H1 (cell line): Measurements from ENCODE around the gene MS4A15. TPM values are rescaled to one million over a fixed set of nuclear protein-coding genes. Genes with fewer than 3 reads are reported as not detected.

Experiments used
- CTCF ChIA-PET: fragments of 300-600 bp; sonication (Branson Sonifier 250); formaldehyde crosslinking; loops from one replicate; lab custom pipeline; 2021; ENCODE audit not compliant: partially characterized antibody; lab: Charles Lee
- POLR2A ChIA-PET: fragments of 300-600 bp; sonication (Branson Sonifier 250); formaldehyde crosslinking; loops from one replicate; lab custom pipeline; 2021; ENCODE audit warnings: inconsistent platforms; ENCODE audit not compliant: partially characterized antibody; lab: Charles Lee
- DNase-seq, 2 experiments: peaks; one replicate each; pipeline versions ENCODE4 v3.0.0 to v3.0.0-alpha.2; 2010 to 2022; ENCODE audit warnings: low spot score in 2 of 2, low read depth in 1 of 2, mixed read lengths in 1 of 2
- FAIRE-seq: peaks from 2 replicates; lab custom pipeline; 2011; peaks lifted over from hg19 to GRCh38; lab: Jason Lieb, UNC
- H2AFZ ChIP-seq: 2 replicates; pipeline ENCODE4 v1.8.1; 2012; ENCODE audit warnings: low read length, inconsistent platforms
- H2AK5ac ChIP-seq: 2 replicates; pipeline ENCODE4 v1.6.1; 2013; ENCODE audit warnings: low read depth, low read length
- H2BK120ac ChIP-seq: replicated peaks from 2 replicates; pipeline ENCODE3; 2013; ENCODE audit warnings: low read depth, low read length, inconsistent platforms
- H2BK12ac ChIP-seq: 2 replicates; pipeline ENCODE4 v1.6.1; 2013; ENCODE audit warnings: low read depth, low read length
- H2BK15ac ChIP-seq: 2 replicates; pipeline ENCODE4 v1.6.1; 2013; ENCODE audit warnings: low read length
- H2BK20ac ChIP-seq: 2 replicates; pipeline ENCODE4 v1.6.1; 2013; ENCODE audit warnings: low read length
- H2BK5ac ChIP-seq: 2 replicates; pipeline ENCODE4 v1.6.1; 2013; ENCODE audit warnings: low read depth, low read length
- H3K14ac ChIP-seq: 2 replicates; pipeline ENCODE4 v1.6.1; 2013; ENCODE audit warnings: inconsistent platforms; ENCODE audit not compliant: insufficient read length
- H3K18ac ChIP-seq: 2 replicates; pipeline ENCODE4 v1.6.1; 2013; ENCODE audit warnings: low read length; ENCODE audit errors: extremely low read depth
- H3K23ac ChIP-seq: 2 replicates; pipeline ENCODE4 v1.6.1; 2013; ENCODE audit warnings: inconsistent platforms; ENCODE audit not compliant: insufficient read length
- H3K23me2 ChIP-seq: 2 replicates; pipeline ENCODE4 v1.6.1; 2013; ENCODE audit warnings: low read depth, low read length
- H3K27ac ChIP-seq: 2 replicates; pipeline ENCODE4 v1.6.1; 2011; ENCODE audit warnings: low read depth, low read length, inconsistent platforms
- H3K27me3 ChIP-seq, 4 experiments: replicated peaks in 1 of 4; 1 replicate in 1 of 4; 2 replicates in 3 of 4; pipeline versions ENCODE4 v1.6.1 to v1.8.1; 2011 to 2013; ENCODE audit warnings: low read length in 3 of 4, mild to moderate bottlenecking in 3 of 4, inconsistent platforms in 2 of 4, mixed read lengths in 2 of 4, moderate library complexity in 1 of 4; ENCODE audit not compliant: control insufficient read depth in 3 of 4, insufficient read depth in 3 of 4; ENCODE audit errors: extremely low read depth in 1 of 4
- H3K36me3 ChIP-seq, 4 experiments: 2 replicates each; pipeline versions ENCODE4 v1.6.1 to v1.8.1; 2011 to 2013; ENCODE audit warnings: mild to moderate bottlenecking in 4 of 4, low read length in 3 of 4, moderate library complexity in 2 of 4, control low read depth in 1 of 4, inconsistent platforms in 1 of 4; ENCODE audit not compliant: insufficient read depth in 4 of 4, control insufficient read depth in 2 of 4
- H3K4ac ChIP-seq: replicated peaks from 2 replicates; pipeline ENCODE3; 2013; ENCODE audit warnings: low read length, low read depth, mixed read lengths, inconsistent platforms; ENCODE audit not compliant: insufficient read length
- H3K4me1 ChIP-seq, 4 experiments: replicated peaks in 1 of 4; 1 replicate in 1 of 4; 2 replicates in 3 of 4; pipeline versions ENCODE4 v1.6.1 to v1.8.1; 2011 to 2013; ENCODE audit warnings: low read length in 3 of 4, inconsistent platforms in 2 of 4, mixed read lengths in 1 of 4; ENCODE audit not compliant: insufficient read depth in 4 of 4, control insufficient read depth in 3 of 4
- H3K4me2 ChIP-seq, 2 experiments: 2 replicates each; pipeline versions ENCODE4 v1.6.1 to v1.8.1; 2011 to 2013; ENCODE audit warnings: low read depth in 2 of 2, low read length in 2 of 2, control low read depth in 1 of 2, inconsistent platforms in 1 of 2, mild to moderate bottlenecking in 1 of 2; ENCODE audit not compliant: insufficient read depth in 1 of 2
- H3K4me3 ChIP-seq, 4 experiments: fragments of 200-600, 300-600 bp in 1 of 4; sonication (generic), shearing (Covaris generic), sonication (Bioruptor Twin) in 1 of 4; 2 replicates each; pipeline versions ENCODE4 v1.5.1 to v1.8.1; 2011 to 2016; ENCODE audit warnings: low read length in 4 of 4, low read depth in 3 of 4, control low read depth in 2 of 4, inconsistent platforms in 2 of 4, mild to moderate bottlenecking in 2 of 4, mixed read lengths in 1 of 4, moderate library complexity in 1 of 4; ENCODE audit not compliant: insufficient read depth in 2 of 4; ENCODE audit errors: extremely low read depth in 1 of 4
- H3K56ac ChIP-seq: replicated peaks from 2 replicates; pipeline ENCODE3; 2013; ENCODE audit warnings: low read depth, mild to moderate bottlenecking, mixed read lengths, low read length, inconsistent platforms; ENCODE audit not compliant: insufficient read length
- H3K79me1 ChIP-seq: 2 replicates; pipeline ENCODE4 v1.6.1; 2013; ENCODE audit warnings: low read depth, low read length, control low read depth
- H3K79me2 ChIP-seq, 2 experiments: 2 replicates each; pipeline versions ENCODE4 v1.6.1 to v1.8.1; 2012 to 2013; ENCODE audit warnings: low read length in 2 of 2, mild to moderate bottlenecking in 2 of 2, inconsistent platforms in 1 of 2; ENCODE audit not compliant: insufficient read depth in 2 of 2, control insufficient read depth in 1 of 2
- H3K9ac ChIP-seq, 4 experiments: replicated peaks in 1 of 4; 1 replicate in 1 of 4; 2 replicates in 3 of 4; pipeline versions ENCODE4 v1.6.1 to v1.8.1; 2011 to 2013; ENCODE audit warnings: low read depth in 3 of 4, low read length in 3 of 4, control low read depth in 2 of 4, mild to moderate bottlenecking in 2 of 4, moderate library complexity in 2 of 4, inconsistent platforms in 1 of 4; ENCODE audit errors: extremely low read depth in 1 of 4
- H3K9me3 ChIP-seq, 2 experiments: 2 replicates each; pipeline versions ENCODE4 v1.6.1 to v1.8.1; 2012 to 2013; ENCODE audit warnings: mild to moderate bottlenecking in 2 of 2, moderate library complexity in 2 of 2, control low read depth in 1 of 2, inconsistent platforms in 1 of 2, low read depth in 1 of 2, low read length in 1 of 2, mixed read lengths in 1 of 2; ENCODE audit not compliant: insufficient read depth in 2 of 2
- H4K20me1 ChIP-seq, 2 experiments: replicated peaks in 1 of 2; 2 replicates each; pipeline versions ENCODE3 to v1.8.1; 2011 to 2013; ENCODE audit warnings: inconsistent platforms in 2 of 2, low read length in 2 of 2, mild to moderate bottlenecking in 1 of 2; ENCODE audit not compliant: insufficient read depth in 2 of 2, control insufficient read depth in 1 of 2
- H4K5ac ChIP-seq: 2 replicates; pipeline ENCODE4 v1.6.1; 2013; ENCODE audit warnings: low read length, low read depth, mixed read lengths, inconsistent platforms; ENCODE audit not compliant: insufficient read length
- H4K8ac ChIP-seq: 2 replicates; pipeline ENCODE4 v1.8.0; 2013; ENCODE audit warnings: mild to moderate bottlenecking, moderate library complexity, low read length, inconsistent platforms; ENCODE audit not compliant: insufficient read depth; ENCODE audit errors: extremely low read depth
- H4K91ac ChIP-seq: replicated peaks from 2 replicates; pipeline ENCODE3; 2013; ENCODE audit warnings: low read length, mixed read lengths, inconsistent platforms; ENCODE audit not compliant: insufficient read length
- CTCF ChIP-seq, 3 experiments: IDR thresholded peaks; 1 replicate in 2 of 3; 2 replicates in 1 of 3; pipeline versions ENCODE4 v1.5.1 to v1.6.1; 2011; ENCODE audit warnings: low read length in 3 of 3, mild to moderate bottlenecking in 3 of 3, inconsistent platforms in 2 of 3, low read depth in 1 of 3, moderate library complexity in 1 of 3; ENCODE audit not compliant: insufficient read depth in 1 of 3; ENCODE audit errors: control extremely low read depth in 1 of 3
- EP300 ChIP-seq, 2 experiments: IDR thresholded peaks; 1 replicate in 1 of 2; 2 replicates in 1 of 2; pipeline ENCODE4 v1.6.1; 2011 to 2012; ENCODE audit warnings: low read depth in 2 of 2, low read length in 2 of 2, mild to moderate bottlenecking in 2 of 2, borderline replicate concordance in 1 of 2, inconsistent platforms in 1 of 2, moderate library complexity in 1 of 2
- KDM4A ChIP-seq: IDR thresholded peaks from one replicate; pipeline ENCODE4 v1.7.1; 2012; ENCODE audit warnings: low read depth, mild to moderate bottlenecking, moderate library complexity, low read length, inconsistent platforms; ENCODE audit not compliant: severe bottlenecking
- POLR2A ChIP-seq, 2 experiments: IDR thresholded peaks; 1 replicate in 1 of 2; 2 replicates in 1 of 2; pipeline ENCODE4 v1.6.1; 2011; ENCODE audit warnings: low read depth in 2 of 2, low read length in 2 of 2, mild to moderate bottlenecking in 2 of 2; ENCODE audit errors: control extremely low read depth in 1 of 2
- RAD21 ChIP-seq, 2 experiments: IDR thresholded peaks in 1 of 2; conservative IDR thresholded peaks in 1 of 2; 2 replicates each; pipeline ENCODE4 v1.6.1; 2011; ENCODE audit warnings: low read depth in 2 of 2, low read length in 2 of 2, improper control_type of control experiment in 1 of 2, inconsistent platforms in 1 of 2, mild to moderate bottlenecking in 1 of 2, moderate library complexity in 1 of 2
- RBBP5 ChIP-seq: IDR thresholded peaks from 2 replicates; pipeline ENCODE4 v1.7.1; 2012; ENCODE audit warnings: low read depth, mild to moderate bottlenecking, inconsistent platforms, low read length, moderate library complexity, borderline replicate concordance
- YY1 ChIP-seq: IDR thresholded peaks from 2 replicates; pipeline ENCODE4 v1.6.1; 2011; ENCODE audit warnings: low read depth, mild to moderate bottlenecking, low read length
- WGBS, 2 experiments: shearing (Covaris generic) in 1 of 2; methylation state at CpG; one replicate each; pipeline versions ENCODE4 v1.1.6 to v1.1.7; 2013 to 2015; ENCODE audit warnings: low lambda C conversion rate in 2 of 2, mixed read lengths in 2 of 2, inconsistent platforms in 1 of 2, low coverage in 1 of 2, missing lambda C conversion rate in 1 of 2; ENCODE audit not compliant: insufficient replicate concordance in 2 of 2, insufficient coverage in 1 of 2, insufficient read length in 1 of 2; ENCODE audit errors: extremely low coverage in 1 of 2, missing lambda C conversion rate in 1 of 2; 5-methylcytosine and 5-hydroxymethylcytosine counted together
- long read RNA-seq, 2 experiments: library from RNA in 1 of 2; library from capped mRNA in 1 of 2; stranded (forward); transcript quantifications; one replicate each; pipeline ENCODE4 v2.0.0, GENCODE V29; 2021; ENCODE audit warnings: inconsistent platforms in 1 of 2
- polyA minus RNA-seq, 3 experiments: library from RNA; depleted of rRNA, polyadenylated mRNA; stranded (reverse); fragments of >200 nt; gene quantifications; 1 replicate in 2 of 3; 2 replicates in 1 of 3; pipeline ENCODE4 v1.2.3, GENCODE V29; 2011
- polyA plus RNA-seq, 7 experiments: library from polyadenylated mRNA; depleted of rRNA in 3 of 7; stranded (reverse) in 5 of 7; unstranded in 2 of 7; fragments of >200 nt in 5 of 7; fragments of 200-250 nt in 2 of 7; gene quantifications; 1 replicate in 5 of 7; 2 replicates in 1 of 7; 4 replicates in 1 of 7; pipeline versions ENCODE4 v1.2.1 to v1.2.3, GENCODE V29; 2011 to 2013; ENCODE audit warnings: missing spikeins in 2 of 7, mixed read lengths in 2 of 7
- total RNA-seq: library from RNA; stranded (reverse); fragmentation: NEBNext Ultra II Directional; extraction: Animal tissue kit (Norgen Biotek cat#: 25700); gene quantifications from 2 replicates; pipeline ENCODE4 v1.2.1, GENCODE V29; 2021

The MS4A15 gene
- total RNA-seq: 0.17 TPM in 1 of 2 replicates, not detected in the other
- polyA plus RNA-seq (2011; rRNA removed): 0.15 and 0.41 TPM in 2 replicates
- 0.04 TPM for polyA plus RNA-seq (2011; cell fraction: cytosol; rRNA removed)
- 0.24 TPM for polyA plus RNA-seq (2011; cell fraction: nucleus; rRNA removed)
- 0.20 to 0.27 TPM in 2 of 4 replicates, not detected in the others for polyA plus RNA-seq (2012, experiment 1 of 2)
- not detected for polyA plus RNA-seq (2012, experiment 2 of 2)
- polyA plus RNA-seq (2013, experiment 1 of 2): 0.32 TPM
- polyA plus RNA-seq (2013, experiment 2 of 2): 0.20 TPM
- polyA minus RNA-seq (2011; rRNA and poly(A)+ RNA removed): 1.3 TPM in 1 of 2 replicates, not detected in the other
- not detected for polyA minus RNA-seq (2011; cell fraction: cytosol; rRNA and poly(A)+ RNA removed)
- not detected for polyA minus RNA-seq (2011; cell fraction: nucleus; rRNA and poly(A)+ RNA removed)
- long read RNA-seq, experiment 1: 0 reads
- long read RNA-seq, experiment 2: 0 reads

- FAIRE-seq: peak; percentile 32
- H3K9ac ChIP-seq: no peak within 1 kb of the TSS
- no peak within 1 kb of the TSS for H2AK5ac ChIP-seq
- no peak within 1 kb of the TSS for H2BK15ac ChIP-seq
- no peak within 1 kb of the TSS for H3K4me2 ChIP-seq
- H3K79me2 ChIP-seq: no peaks in the 10 kb centered on the region
- H3K4me3 ChIP-seq: no peak within 1 kb of the TSS
- H3K79me1 ChIP-seq: no peaks in the 10 kb centered on the region
- H4K8ac ChIP-seq: no peak within 1 kb of the TSS
- H3K56ac ChIP-seq: no peak within 1 kb of the TSS
- no peak within 1 kb of the TSS for H3K4ac ChIP-seq
- H3K36me3 ChIP-seq: no peaks in the 10 kb centered on the region
- CTCF ChIA-PET: interaction anchor here (0.6 to 1.9 kb wide), 31 partner anchors 9 to 1532 kb away, joined by 3 to 28 read pairs (median 4); partner anchors contain the start of genes MS4A10 and MS4A8
- H4K20me1 ChIP-seq: no peaks in the 10 kb centered on the region
- no peak within 1 kb of the TSS for H2BK20ac ChIP-seq
- H3K27ac ChIP-seq: no peak within 1 kb of the TSS
- 58% methylated on average over 13 of the region's 14 CpGs; no CpG with 5 or more reads in 1 of the 2 experiments for WGBS, 2 experiments
- H3K23ac ChIP-seq: no peak within 1 kb of the TSS
- no peaks in the 10 kb centered on the region for H3K23me2 ChIP-seq
- no peak within 1 kb of the TSS for H4K5ac ChIP-seq
- no peak within 1 kb of the TSS for H2BK120ac ChIP-seq
- no peaks in the 10 kb centered on the region for H3K27me3 ChIP-seq
- no peaks in the 10 kb centered on the region; a peak in 2 of 7 replicates for H3K4me1 ChIP-seq
- no peak within 1 kb of the TSS for H2BK12ac ChIP-seq
- H2BK5ac ChIP-seq: no peak within 1 kb of the TSS
- no peak within 1 kb of the TSS for H4K91ac ChIP-seq
- peak within 1 kb of the TSS; percentile 90 for H2AFZ ChIP-seq
- no peak within 1 kb of the TSS for H3K14ac ChIP-seq
- H3K9me3 ChIP-seq: 0 out of 4 replicates have a peak, but pooled peaks cover 0 to 4% of the 10 kb centered on the region in 2 experiments
- no peak for DNase-seq
- POLR2A ChIA-PET: no interaction called here
- no peak within 1 kb of the TSS for H3K18ac ChIP-seq
- no peak for TF ChIP-seq YY1
- no peak for TF ChIP-seq EP300 (IDR thresholded peaks at IDR 0.05; ENCODE audit: borderline replicate concordance in 1 of 2, low read depth in 2 of 2, low read length in 2 of 2)
- no peak for TF ChIP-seq KDM4A
- no peak for TF ChIP-seq POLR2A (IDR thresholded peaks at IDR 0.05; ENCODE audit: control extremely low read depth in 1 of 2, low read depth in 2 of 2, low read length in 2 of 2)
- peak; percentile 2 to 63 (median 63) for TF ChIP-seq CTCF (IDR thresholded peaks at IDR 0.05; ENCODE audit: control extremely low read depth in 1 of 3, insufficient read depth in 1 of 3, low read depth in 1 of 3, low read length in 3 of 3)
- peak; percentile 53 to 57 for TF ChIP-seq RAD21 (IDR thresholded peaks at IDR 0.05 in 1 of 2, conservative IDR thresholded peaks at IDR 0.05 in 1 of 2; ENCODE audit: low read depth in 2 of 2, low read length in 2 of 2)
- no peak for TF ChIP-seq RBBP5
Observed at GRCh38 chr11:60756307-60757032, at the start of gene MS4A15. Gene MS4A15, plus strand, starts transcription at chr11:60756867. Its CDS starts 6,867 bp downstream, at chr11:60763734.
